Pancreas (tissue), 10 donors: ENCODE data around the gene LOX. TPM values are rescaled to one million over a fixed set of nuclear protein-coding genes. Genes with fewer than 3 reads are reported as not detected.

Source experiments
- ATAC-seq, 4 donors: fragments of 200-7000 bp; cut with Tn5 transposase; one replicate each; pipeline versions ENCODE4 v1.8.0 to v1.9.1; 2020; ENCODE audit warnings: mild to moderate bottlenecking in 4 of 4, moderate library complexity in 4 of 4
- DNase-seq, 6 donors: peaks; one replicate each; pipeline ENCODE4 v3.0.0-alpha.2; 2020
- FAIRE-seq: peaks from 2 replicates; lab custom pipeline; 2012; peaks lifted over from hg19 to GRCh38; lab: Jason Lieb, UNC
- H3K27ac ChIP-seq, 4 donors: fragments of 200-600 bp; sonication (generic); 1 replicate in 3 of 4; 2 replicates in 1 of 4; pipeline versions ENCODE4 v1.5.0 to v1.8.0; 2020
- H3K27me3 ChIP-seq, 4 donors: fragments of 200-600 bp; one replicate each; pipeline ENCODE4 v1.8.0; 2021
- H3K36me3 ChIP-seq, 3 donors: fragments of 200-600 bp; sonication (generic) in 1 of 3; one replicate each; pipeline versions ENCODE4 v1.5.0 to v1.8.0; 2020 to 2021
- H3K4me1 ChIP-seq, 3 donors: fragments of 200-600 bp; one replicate each; pipeline ENCODE4 v1.8.0; 2021
- H3K4me3 ChIP-seq, 4 donors: fragments of 200-600 bp; sonication (generic) in 2 of 4; one replicate each; pipeline versions ENCODE4 v1.5.0 to v1.8.0; 2020 to 2021
- H3K9me3 ChIP-seq, 4 donors: fragments of 200-600 bp; one replicate each; pipeline ENCODE4 v1.8.0; 2021
- CTCF ChIP-seq, 4 donors: fragments of 200-600 bp; sonication (generic) in 3 of 4; IDR thresholded peaks; one replicate each; pipeline versions ENCODE4 v1.5.0 to v1.8.0; 2021; ENCODE audit warnings: antibody characterized with exemption in 4 of 4
- WGBS, 2 donors: extraction: QIAGEN DNeasy Blood & Tissue Kit; methylation state at CpG; one replicate each; pipeline ENCODE4 v1.1.7; 2013; 5-methylcytosine and 5-hydroxymethylcytosine counted together
- intact Hi-C, 3 donors: fragments of 100-400 bp; cut with DNase I; formaldehyde crosslinking; loops; one replicate each; pipeline versions ENCODE4 v1.11.1 to v1.14.2; 2022
- polyA plus RNA-seq, 2 donors: library from polyadenylated mRNA; stranded (reverse); fragments of 200-250 nt; gene quantifications; one replicate each; pipeline ENCODE4 v1.2.3, GENCODE V29; 2013
- total RNA-seq, 6 donors: library from RNA; stranded (reverse); fragmentation: NEBNext Ultra II Directional in 4 of 6; extraction: Animal tissue kit (Norgen Biotek cat#: 25700) in 4 of 6; gene quantifications; one replicate each; pipeline versions ENCODE4 v1.2.1 to v1.2.4, GENCODE V29; 2021 to 2023
- donor health status: healthy with polysubstance abuse.
- donor health status: DM: no; HTN: no; CAD: no; lungs with moderate emphysema.
- donor health status: DM: no; HTN: no; CAD: no.
- donor health status: control.
- donor health status: control.
- donor health status: Bipolar disorder and iron deficiency.
- donor health status: DM: yes; HTN: yes; CAD: no.
- donor health status: DM: no; HTN: no; CAD: no.
- donor health status: DM: no; HTN: no; CAD: no.
- donor health status: DM: yes; HTN: yes; CAD: no.

Gene LOX
- total and polyA plus RNA-seq, 8 donors, result 0.65 to 14.8 (median 2.6) TPM

DNA sequence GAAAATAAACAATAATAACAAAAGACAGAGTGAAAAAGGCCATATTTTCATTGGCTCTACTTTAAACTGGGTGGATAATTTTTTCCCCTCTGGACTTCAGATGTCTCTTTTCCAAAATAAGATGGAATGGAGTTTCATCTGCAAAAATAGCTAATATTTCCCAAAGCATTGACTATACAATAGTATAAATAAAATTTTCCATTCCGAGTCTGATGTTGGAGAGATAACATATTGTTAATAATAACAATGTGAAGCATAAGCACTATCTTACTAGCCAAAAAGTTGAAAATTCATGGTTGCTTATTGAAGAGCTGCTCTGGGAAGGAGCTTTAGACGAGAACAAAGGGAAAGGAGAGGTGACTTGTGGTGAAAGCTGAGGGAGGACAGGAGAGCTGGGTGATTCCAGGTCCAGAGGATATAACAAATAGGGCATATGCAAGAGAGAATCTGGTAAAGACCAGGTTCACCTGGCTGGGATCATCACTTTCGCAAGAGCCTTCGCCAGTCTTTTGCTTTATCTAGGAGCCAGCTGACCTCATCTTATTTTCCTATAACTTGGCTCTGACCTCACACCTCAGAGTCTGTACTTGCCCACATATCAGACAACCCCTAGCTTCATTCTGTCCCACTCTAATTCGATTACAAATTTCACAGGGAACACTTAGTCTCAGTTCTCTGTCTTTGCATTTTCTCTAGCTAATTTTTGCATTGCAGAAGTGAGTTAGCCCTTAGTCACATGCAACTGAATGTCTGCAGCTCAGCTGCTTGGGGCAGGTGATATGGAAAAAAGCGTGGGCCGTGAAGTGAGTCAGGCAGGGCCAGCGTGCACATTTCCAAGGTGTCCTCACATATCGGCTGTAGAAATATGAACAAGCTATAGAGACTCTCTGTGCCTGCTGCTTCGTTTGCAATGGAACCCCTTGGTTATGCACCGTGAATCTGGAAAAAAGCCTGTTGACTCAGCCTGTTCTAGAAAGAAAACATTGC lies 43.7 kb upstream of the LOX start:
- DNase-seq (no peak), ATAC-seq (no peak), FAIRE-seq (no peak)
- no peaks in the 10 kb centered on the region for H3K27me3 ChIP-seq
- intact Hi-C loops, result no loop called here
- no peak overlapping the region for H3K4me3 ChIP-seq
- H3K27ac ChIP-seq, result no peak overlapping the region
- 67 to 81% methylated on average over 11 of the region's 11 CpGs for WGBS, 2 donors
- H3K9me3 ChIP-seq, result no peaks in the 10 kb centered on the region
- no peaks in the 10 kb centered on the region for H3K36me3 ChIP-seq
- no peaks in the 10 kb centered on the region for H3K4me1 ChIP-seq
- TF ChIP-seq CTCF (IDR thresholded peaks at IDR 0.05), result no peak

- no peak for DNase-seq
- Histone ChIP-seq H3K4me3 (no peak overlapping the region), H3K4me1 (no peaks in the 10 kb centered on the region), H3K9me3 (no peaks in the 10 kb centered on the region), H3K27me3 (no peaks in the 10 kb centered on the region), H3K27ac (no peak overlapping the region), H3K36me3 (no peaks in the 10 kb centered on the region)
- WGBS, 2 donors, result 54 to 65% methylated on average over 2 of the region's 2 CpGs
- no peak for TF ChIP-seq CTCF (IDR thresholded peaks at IDR 0.05)
- FAIRE-seq, result no peak
- no peak for ATAC-seq
- intact Hi-C loops, result no loop called here
These were observed 42.9 kb upstream of the LOX start for GRCh38 chr5:122120957-122121356.

GRCh38 chr5:122120493-122120892 lies 42.4 kb upstream of the LOX start:
- ATAC-seq, result no peak
- Histone ChIP-seq H3K4me1 (no peaks in the 10 kb centered on the region), H3K27ac (no peak overlapping the region), H3K4me3 (no peak overlapping the region), H3K9me3 (no peaks in the 10 kb centered on the region), H3K36me3 (no peaks in the 10 kb centered on the region), H3K27me3 (no peaks in the 10 kb centered on the region)
- DNase-seq, result no peak
- 66 to 72% methylated on average over 2 of the region's 2 CpGs for WGBS, 2 donors
- TF ChIP-seq CTCF (IDR thresholded peaks at IDR 0.05), result no peak
- intact Hi-C loops, result no loop called here
- FAIRE-seq, result no peak

- Histone ChIP-seq H3K4me1 (no peaks in the 10 kb centered on the region), H3K27ac (no peak overlapping the region), H3K4me3 (no peak overlapping the region), H3K9me3 (no peaks in the 10 kb centered on the region), H3K36me3 (no peaks in the 10 kb centered on the region), H3K27me3 (no peaks in the 10 kb centered on the region)
- no peak for DNase-seq
- no peak for ATAC-seq
- no peak for TF ChIP-seq CTCF (IDR thresholded peaks at IDR 0.05)
- intact Hi-C loops, result no loop called here
- FAIRE-seq, result no peak
- 61 to 77% methylated on average over 3 of the region's 3 CpGs for WGBS, 2 donors
These were observed 41.1 kb upstream of the LOX start for GRCh38 chr5:122119205-122119604.
